Muscle layer of duodenum (tissue), 2 donors: ENCODE measurements around the gene CEACAM1.
"Not testable (repeated sequence)": the region's sequence is repeated elsewhere in the genome, so short reads cannot be mapped to it uniquely, and the experiment has no call there.

ENCODE experiments used
- H3K27ac ChIP-seq: one replicate; pipeline ENCODE4 v1.7.0; 2013; ENCODE audit warnings: mild to moderate bottlenecking, low read length
- H3K27me3 ChIP-seq: one replicate; pipeline ENCODE4 v1.7.0; 2013; ENCODE audit warnings: low read depth, mild to moderate bottlenecking, control low read depth, low read length
- H3K36me3 ChIP-seq, 2 donors: one replicate each; pipeline ENCODE4 v1.7.0; 2013; ENCODE audit warnings: low read length in 2 of 2, control low read depth in 1 of 2, mild to moderate bottlenecking in 1 of 2; ENCODE audit not compliant: insufficient read depth in 2 of 2, control insufficient read depth in 1 of 2
- H3K4me1 ChIP-seq, 2 donors: one replicate each; pipeline ENCODE4 v1.7.0; 2013; ENCODE audit warnings: low read length in 2 of 2, mild to moderate bottlenecking in 2 of 2, control low read depth in 1 of 2, moderate library complexity in 1 of 2; ENCODE audit not compliant: insufficient read depth in 2 of 2, control insufficient read depth in 1 of 2
- H3K4me3 ChIP-seq, 2 donors: one replicate each; pipeline ENCODE4 v1.7.0; 2013; ENCODE audit warnings: low read length in 2 of 2, low read depth in 1 of 2, mild to moderate bottlenecking in 1 of 2
- H3K9me3 ChIP-seq, 2 donors: one replicate each; pipeline ENCODE4 v1.7.0; 2013; ENCODE audit warnings: low read length in 2 of 2, control low read depth in 1 of 2, mild to moderate bottlenecking in 1 of 2; ENCODE audit not compliant: control insufficient read depth in 1 of 2
- donor health status: healthy.

The CEACAM1 gene

GRCh38 chr19:42487032-42487797 lies 41.1 kb downstream of the CEACAM1 start:
- Histone ChIP-seq H3K27me3 (no peaks in the 10 kb centered on the region), H3K4me3 (no peak overlapping the region), H3K4me1 (no peaks in the 10 kb centered on the region), H3K27ac (no peak overlapping the region), H3K9me3 (no peaks in the 10 kb centered on the region), H3K36me3 (no peaks in the 10 kb centered on the region)

GRCh38 chr19:42485036-42485435 lies 43.2 kb downstream of the CEACAM1 start:
- H3K36me3 ChIP-seq, H3K4me3 ChIP-seq, H3K27ac ChIP-seq, H3K4me1 ChIP-seq, H3K9me3 ChIP-seq, H3K27me3 ChIP-seq: not testable (repeated sequence)

- peak overlapping the region; percentile 21 for H3K27ac ChIP-seq
- H3K9me3 ChIP-seq, result no peaks in the 10 kb centered on the region
- no peaks in the 10 kb centered on the region for H3K27me3 ChIP-seq
- H3K4me3 ChIP-seq, result peak overlapping the region in 1 of 2 donors; percentile 11
- H3K4me1 ChIP-seq, result no peaks in the 10 kb centered on the region
- H3K36me3 ChIP-seq, result no peaks in the 10 kb centered on the region
Measured at GRCh38 chr19:42480335-42481095, 47.8 kb downstream of the CEACAM1 start.

GRCh38 chr19:42479736-42480135 lies 48.5 kb downstream of the CEACAM1 start:
- Histone ChIP-seq H3K27me3 (no peaks in the 10 kb centered on the region), H3K9me3 (no peaks in the 10 kb centered on the region), H3K4me1 (no peaks in the 10 kb centered on the region), H3K4me3 (no peak overlapping the region), H3K27ac (no peak overlapping the region), H3K36me3 (no peaks in the 10 kb centered on the region)

GRCh38 chr19:42478765-42479311 lies 49.4 kb downstream of the CEACAM1 start:
- no peak overlapping the region for H3K27ac ChIP-seq
- no peaks in the 10 kb centered on the region for H3K4me1 ChIP-seq
- no peaks in the 10 kb centered on the region for H3K36me3 ChIP-seq
- no peaks in the 10 kb centered on the region for H3K27me3 ChIP-seq
- H3K9me3 ChIP-seq, result no peaks in the 10 kb centered on the region
- H3K4me3 ChIP-seq, result no peak overlapping the region

GRCh38 chr19:42477933-42478332 lies 50.3 kb downstream of the CEACAM1 start:
- no peaks in the 10 kb centered on the region for H3K36me3 ChIP-seq
- H3K4me3 ChIP-seq, result no peak overlapping the region
- H3K27ac ChIP-seq, result no peak overlapping the region
- no peaks in the 10 kb centered on the region for H3K27me3 ChIP-seq
- H3K4me1 ChIP-seq, result no peaks in the 10 kb centered on the region
- H3K9me3 ChIP-seq, result no peaks in the 10 kb centered on the region

GRCh38 chr19:42477117-42477516 lies 51.2 kb downstream of the CEACAM1 start:
- Histone ChIP-seq H3K27me3 (no peaks in the 10 kb centered on the region), H3K4me3 (no peak overlapping the region), H3K4me1 (no peaks in the 10 kb centered on the region)

GRCh38 chr19:42475366-42475765 lies 52.9 kb downstream of the CEACAM1 start:
- Histone ChIP-seq H3K4me3 (no peak overlapping the region), H3K9me3 (no peaks in the 10 kb centered on the region), H3K4me1 (no peaks in the 10 kb centered on the region), H3K36me3 (no peaks in the 10 kb centered on the region), H3K27ac (no peak overlapping the region), H3K27me3 (no peaks in the 10 kb centered on the region)

More at GRCh38 chr19:42477117-42477516, 51.2 kb downstream of the CEACAM1 start:
- Histone ChIP-seq H3K36me3 (no peaks in the 10 kb centered on the region), H3K9me3 (no peaks in the 10 kb centered on the region), H3K27ac (no peak overlapping the region)

- H3K36me3 ChIP-seq, result no peaks in the 10 kb centered on the region
- no peak overlapping the region for H3K27ac ChIP-seq
- no peaks in the 10 kb centered on the region for H3K4me1 ChIP-seq
- no peak overlapping the region for H3K4me3 ChIP-seq
- no peaks in the 10 kb centered on the region for H3K27me3 ChIP-seq
- no peaks in the 10 kb centered on the region for H3K9me3 ChIP-seq
Measured at GRCh38 chr19:42474743-42475142, 53.5 kb downstream of the CEACAM1 start.

GRCh38 chr19:42473686-42474085 lies 54.6 kb downstream of the CEACAM1 start:
- no peak overlapping the region for H3K27ac ChIP-seq
- no peaks in the 10 kb centered on the region for H3K4me1 ChIP-seq
- no peaks in the 10 kb centered on the region for H3K27me3 ChIP-seq
- no peaks in the 10 kb centered on the region for H3K36me3 ChIP-seq
- H3K9me3 ChIP-seq, result no peaks in the 10 kb centered on the region
- H3K4me3 ChIP-seq, result no peak overlapping the region

- Histone ChIP-seq H3K4me1 (no peaks in the 10 kb centered on the region), H3K27me3 (no peaks in the 10 kb centered on the region), H3K4me3 (no peak overlapping the region), H3K36me3 (no peaks in the 10 kb centered on the region), H3K9me3 (no peaks in the 10 kb centered on the region), H3K27ac (no peak overlapping the region)
Measured at GRCh38 chr19:42472402-42473147, 55.7 kb downstream of the CEACAM1 start.
